ENCODE data around the gene SAMD5.

The SAMD5 gene

DNA sequence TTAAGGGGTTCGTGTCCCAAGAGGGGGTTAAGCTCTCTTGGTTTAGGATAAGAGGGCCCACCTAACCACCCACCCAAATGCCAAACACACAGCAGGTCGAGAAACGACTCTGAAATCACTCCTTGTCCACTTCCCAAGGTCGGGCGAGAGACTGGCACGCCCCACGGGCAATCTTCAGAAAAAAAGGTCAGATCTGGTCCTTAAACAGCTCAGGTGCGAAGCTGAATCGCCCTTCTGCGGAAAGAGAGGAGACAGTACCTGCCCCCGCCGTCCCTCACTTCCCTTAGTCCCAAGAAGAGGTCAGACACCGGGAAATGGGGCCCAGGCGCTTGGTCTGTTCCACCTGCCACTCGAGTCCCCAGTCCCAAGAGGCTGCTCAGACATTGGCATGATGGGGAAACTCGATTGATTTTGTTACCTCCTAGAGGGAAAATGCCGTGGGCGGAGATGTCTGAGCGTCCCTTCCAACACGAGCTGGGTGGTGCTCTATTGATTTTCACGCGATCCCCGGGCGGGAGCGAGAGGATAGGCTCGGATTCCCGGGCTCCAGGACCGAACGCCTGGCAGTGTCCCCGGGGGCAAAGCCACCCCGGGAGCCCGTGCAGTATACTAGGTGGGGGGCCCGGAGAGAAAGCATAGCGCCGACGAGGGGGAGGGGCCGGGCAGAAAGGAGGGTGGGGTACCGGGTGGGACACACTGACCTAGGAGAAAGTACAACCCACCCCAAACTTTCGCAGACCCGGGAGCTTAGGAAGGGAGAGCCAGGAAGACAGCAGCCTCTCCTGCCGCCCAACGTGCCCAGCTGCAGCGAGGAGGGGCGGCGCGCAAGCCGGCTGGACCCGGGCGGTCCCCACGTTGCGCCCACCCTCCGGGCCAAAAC is 1.1 kb upstream of the SAMD5 start:
- Histone ChIP-seq H2BK12ac (ENCODE audit: low read length in 2 of 2) (no peak overlapping the region), H2BK120ac (ENCODE audit: low read depth, low read length) (no peak overlapping the region), H3K36me3 (ENCODE audit: control insufficient read depth in 1 of 2, insufficient read depth in 2 of 2, low read depth in 1 of 2, low read length in 2 of 2) (no peaks in the 10 kb centered on the region), H3K14ac (ENCODE audit: low read length in 2 of 2) (no peak overlapping the region), H3K4me2 (ENCODE audit: low read length, poor library complexity, severe bottlenecking) (peak overlapping the region; percentile 76), H3K18ac (ENCODE audit: low read depth in 1 of 2, low read length in 2 of 2) (peak overlapping the region; percentile 58 to 86), H3K4ac (ENCODE audit: low read depth in 1 of 2, low read length in 2 of 2) (peak overlapping the region in 1 of 2 experiments; percentile 59), H2BK15ac (ENCODE audit: low read depth, poor library complexity, severe bottlenecking) (peak overlapping the region; percentile 46), H2BK5ac (ENCODE audit: low read depth, low read length, poor library complexity, severe bottlenecking) (no peak overlapping the region), H3K79me1 (replicated peaks; ENCODE audit: low read length, poor library complexity, severe bottlenecking) (no peaks in the 10 kb centered on the region), H3K27ac (ENCODE audit: low read length, poor library complexity, severe bottlenecking) (no peak overlapping the region), H3K9ac (ENCODE audit: low read length) (peak overlapping the region; percentile 49), H3K27me3 (ENCODE audit: control insufficient read depth in 1 of 2, insufficient read depth in 1 of 2, low read length in 2 of 2) (peaks cover 0 to 54% of the 10 kb centered on the region in 2 experiments), H3K23ac (ENCODE audit: low read length in 2 of 2) (no peak overlapping the region), H3K9me3 (ENCODE audit: control insufficient read depth, low read length) (no peaks in the 10 kb centered on the region), H2AFZ (ENCODE audit: low read depth, low read length) (peak overlapping the region; percentile 10), H2AK5ac (ENCODE audit: low read length, severe bottlenecking) (no peak overlapping the region), H3K4me3 (ENCODE audit: insufficient read depth in 1 of 2, low read depth in 1 of 2, low read length in 2 of 2) (peak overlapping the region; percentile 58 to 77), H4K8ac (ENCODE audit: low read length) (peak overlapping the region; percentile 80), H3K4me1 (ENCODE audit: control insufficient read depth, insufficient read depth, low read depth, low read length) (peaks cover 17% of the 10 kb centered on the region), H4K91ac (ENCODE audit: low read length) (no peak overlapping the region)
- 1% methylated on average over 42 of the region's 52 CpGs for WGBS
- peak; percentile 45 for DNase-seq

DNA sequence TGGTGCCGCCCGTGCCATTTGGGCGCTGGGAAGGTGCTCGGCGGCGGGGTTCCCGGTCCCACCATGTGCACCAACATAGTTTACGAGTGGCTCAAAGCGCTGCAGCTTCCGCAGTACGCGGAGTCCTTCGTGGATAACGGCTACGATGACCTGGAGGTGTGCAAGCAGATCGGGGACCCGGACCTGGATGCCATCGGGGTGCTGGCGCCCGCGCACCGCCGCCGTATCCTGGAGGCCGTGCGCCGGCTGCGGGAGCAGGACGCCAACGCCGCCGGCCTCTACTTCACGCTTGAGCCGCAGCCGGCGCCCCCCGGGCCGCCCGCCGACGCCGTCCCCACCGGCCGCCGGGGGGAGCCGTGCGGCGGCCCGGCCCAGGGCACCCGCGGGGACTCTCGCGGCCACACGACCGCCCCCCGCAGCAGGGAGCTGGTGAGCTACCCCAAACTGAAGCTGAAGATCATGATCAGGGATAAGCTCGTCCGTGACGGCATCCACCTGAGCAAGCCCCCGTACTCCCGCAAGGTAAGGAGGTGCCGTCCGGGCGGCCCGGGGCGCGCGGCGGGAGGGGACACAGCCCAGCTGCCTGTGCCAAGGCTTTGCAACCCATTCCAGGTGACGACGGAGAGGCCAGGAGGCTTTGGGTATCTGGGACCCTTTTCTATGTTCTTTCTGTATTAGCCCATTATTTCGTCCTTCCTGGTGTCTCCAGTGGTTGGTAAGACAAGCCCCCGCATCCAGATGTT is 547 bp downstream of the SAMD5 start:
- Histone ChIP-seq H3K4me2 (ENCODE audit: low read length, poor library complexity, severe bottlenecking) (peak overlapping the region; percentile 76), H3K27me3 (ENCODE audit: control insufficient read depth in 1 of 2, insufficient read depth in 1 of 2, low read length in 2 of 2) (peaks cover 0 to 54% of the 10 kb centered on the region in 2 experiments), H4K91ac (ENCODE audit: low read length) (no peak overlapping the region), H2BK5ac (ENCODE audit: low read depth, low read length, poor library complexity, severe bottlenecking) (no peak overlapping the region), H3K18ac (ENCODE audit: low read depth in 1 of 2, low read length in 2 of 2) (peak overlapping the region in 1 of 2 experiments; percentile 29), H3K79me1 (replicated peaks; ENCODE audit: low read length, poor library complexity, severe bottlenecking) (no peaks in the 10 kb centered on the region), H3K9me3 (ENCODE audit: control insufficient read depth, low read length) (peaks cover 5% of the 10 kb centered on the region), H2AFZ (ENCODE audit: low read depth, low read length) (peak overlapping the region; percentile 57), H2AK5ac (ENCODE audit: low read length, severe bottlenecking) (no peak overlapping the region), H3K36me3 (ENCODE audit: control insufficient read depth in 1 of 2, insufficient read depth in 2 of 2, low read depth in 1 of 2, low read length in 2 of 2) (no peaks in the 10 kb centered on the region), H3K23ac (ENCODE audit: low read length in 2 of 2) (no peak overlapping the region), H3K27ac (ENCODE audit: low read length, poor library complexity, severe bottlenecking) (no peak overlapping the region), H3K4me3 (ENCODE audit: insufficient read depth in 1 of 2, low read depth in 1 of 2, low read length in 2 of 2) (peak overlapping the region; percentile 58 to 77), H3K9ac (ENCODE audit: low read length) (peak overlapping the region; percentile 38), H3K4ac (ENCODE audit: low read depth in 1 of 2, low read length in 2 of 2) (no peak overlapping the region), H4K8ac (ENCODE audit: low read length) (peak overlapping the region; percentile 9), H3K4me1 (ENCODE audit: control insufficient read depth, insufficient read depth, low read depth, low read length) (peaks cover 17% of the 10 kb centered on the region), H2BK15ac (ENCODE audit: low read depth, poor library complexity, severe bottlenecking) (peak overlapping the region; percentile 49), H3K14ac (ENCODE audit: low read length in 2 of 2) (peak overlapping the region in 1 of 2 experiments; percentile 93), H2BK12ac (ENCODE audit: low read length in 2 of 2) (peak overlapping the region in 1 of 2 experiments; percentile 61), H2BK120ac (ENCODE audit: low read depth, low read length) (peak overlapping the region; percentile 44)
- no peak for DNase-seq
- WGBS = 1% methylated on average over 68 of the region's 73 CpGs

DNA sequence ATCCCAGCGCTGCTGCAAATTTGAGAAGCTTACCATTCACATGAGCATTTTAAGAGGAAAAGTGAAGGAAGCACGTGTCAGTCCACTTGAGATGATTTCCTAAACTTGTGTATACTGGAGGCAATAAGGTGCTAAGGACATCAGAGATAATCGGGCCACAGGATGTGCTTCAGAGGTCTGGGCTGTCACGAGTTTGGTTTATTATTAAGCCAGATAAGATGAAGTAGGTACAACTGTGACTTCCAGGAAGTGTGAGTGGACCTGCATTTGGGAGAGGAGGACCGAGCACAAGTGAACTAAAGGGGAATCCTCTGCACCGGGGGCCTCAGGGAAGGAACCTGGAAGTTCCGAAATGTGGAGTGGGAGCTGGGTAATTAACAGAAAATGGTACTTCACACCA is 1.4 kb downstream of the SAMD5 start:
- no peaks in the 10 kb centered on the region for H3K79me1 ChIP-seq (replicated peaks; ENCODE audit: low read length, poor library complexity, severe bottlenecking)
- peaks cover 17% of the 10 kb centered on the region for H3K4me1 ChIP-seq (ENCODE audit: control insufficient read depth, insufficient read depth, low read depth, low read length)
- H3K9me3 ChIP-seq (ENCODE audit: control insufficient read depth, low read length) = peaks cover 5% of the 10 kb centered on the region
- H2BK12ac ChIP-seq (ENCODE audit: low read length in 2 of 2) = no peak overlapping the region
- H3K4me2 ChIP-seq (ENCODE audit: low read length, poor library complexity, severe bottlenecking) = no peak overlapping the region
- no peak overlapping the region for H4K8ac ChIP-seq (ENCODE audit: low read length)
- H3K27ac ChIP-seq (ENCODE audit: low read length, poor library complexity, severe bottlenecking) = no peak overlapping the region
- H3K9ac ChIP-seq (ENCODE audit: low read length) = no peak overlapping the region
- no peak overlapping the region for H3K23ac ChIP-seq (ENCODE audit: low read length in 2 of 2)
- H3K18ac ChIP-seq (ENCODE audit: low read depth in 1 of 2, low read length in 2 of 2) = no peak overlapping the region
- no peak overlapping the region for H3K4ac ChIP-seq (ENCODE audit: low read depth in 1 of 2, low read length in 2 of 2)
- no peak overlapping the region for H2BK120ac ChIP-seq (ENCODE audit: low read depth, low read length)
- 43% methylated on average over 7 of the region's 7 CpGs for WGBS
- no peak overlapping the region for H2AFZ ChIP-seq (ENCODE audit: low read depth, low read length)
- H2BK5ac ChIP-seq (ENCODE audit: low read depth, low read length, poor library complexity, severe bottlenecking) = no peak overlapping the region
- H3K36me3 ChIP-seq (ENCODE audit: control insufficient read depth in 1 of 2, insufficient read depth in 2 of 2, low read depth in 1 of 2, low read length in 2 of 2) = no peaks in the 10 kb centered on the region
- no peak overlapping the region for H3K14ac ChIP-seq (ENCODE audit: low read length in 2 of 2)
- H4K91ac ChIP-seq (ENCODE audit: low read length) = no peak overlapping the region
- DNase-seq = peak; percentile 13
- peaks cover 0 to 55% of the 10 kb centered on the region in 2 experiments for H3K27me3 ChIP-seq (ENCODE audit: control insufficient read depth in 1 of 2, insufficient read depth in 1 of 2, low read length in 2 of 2)
- H2BK15ac ChIP-seq (ENCODE audit: low read depth, poor library complexity, severe bottlenecking) = no peak overlapping the region
- no peak overlapping the region for H3K4me3 ChIP-seq (ENCODE audit: insufficient read depth in 1 of 2, low read depth in 1 of 2, low read length in 2 of 2)
- no peak overlapping the region for H2AK5ac ChIP-seq (ENCODE audit: low read length, severe bottlenecking)
